NCI-H524 treated with DMSO at 0.1 percent for 48 hours (cell line): ENCODE data around the gene MCFD2.
A peak's percentile ranks its signal among the peaks of the same experiment; 100 is the strongest.
"Not testable (repeated sequence)": the region's sequence is repeated elsewhere in the genome, so short reads cannot be mapped to it uniquely, and the experiment has no call there.

Experiments used
- DNase-seq: peaks from one replicate; lab custom pipeline; 2025; lab: John Stamatoyannopoulos, UW

Gene MCFD2

DNA sequence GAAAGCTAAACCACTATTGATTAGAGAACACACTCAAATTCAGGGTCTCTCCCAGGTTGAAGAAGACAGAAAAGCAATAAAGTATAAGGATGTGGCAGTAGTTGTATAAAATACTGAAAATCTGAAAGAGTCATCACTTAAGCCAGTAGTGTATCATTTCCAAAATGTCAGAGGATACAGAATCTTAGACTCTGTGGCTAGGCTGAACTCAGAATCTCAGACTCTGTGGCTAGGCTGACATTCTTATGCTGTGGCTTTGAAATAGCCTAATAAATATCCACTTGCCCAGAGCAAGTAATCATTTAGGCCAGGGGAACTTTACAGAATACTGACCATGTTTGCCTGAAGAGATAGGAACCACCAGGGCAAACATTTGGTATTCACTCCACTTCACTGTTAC lies 13.1 kb downstream of the MCFD2 start:
- DNase-seq: no peak

GRCh38 chr2:46901611-46902010 lies 14.0 kb downstream of the MCFD2 start:
- no peak for DNase-seq

DNA sequence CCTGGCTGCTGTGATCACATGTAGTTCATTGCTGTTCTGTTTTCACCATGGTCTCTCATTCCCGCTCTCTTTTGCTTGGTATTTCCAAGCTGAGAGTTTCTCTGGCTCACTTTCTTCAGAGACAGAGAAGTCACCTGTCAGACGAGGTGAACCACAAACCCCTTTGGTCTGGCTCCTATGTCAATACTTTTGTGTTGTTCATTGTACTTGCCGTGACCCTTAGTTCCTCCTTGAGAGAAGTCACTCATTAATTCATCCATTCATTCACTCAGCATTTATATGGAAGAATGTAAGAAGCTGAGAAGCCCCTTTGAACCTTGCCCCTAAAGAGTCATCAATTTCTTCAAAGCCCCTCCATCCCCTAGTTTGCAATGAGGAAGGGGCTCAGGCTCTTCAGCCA lies 15.2 kb downstream of the MCFD2 start:
- no peak for DNase-seq

- DNase-seq: no peak
Observed at GRCh38 chr2:46899053-46899452, 16.6 kb downstream of the MCFD2 start.

- DNase-seq: no peak
Observed at GRCh38 chr2:46898024-46898423, 17.6 kb downstream of the MCFD2 start.

DNA sequence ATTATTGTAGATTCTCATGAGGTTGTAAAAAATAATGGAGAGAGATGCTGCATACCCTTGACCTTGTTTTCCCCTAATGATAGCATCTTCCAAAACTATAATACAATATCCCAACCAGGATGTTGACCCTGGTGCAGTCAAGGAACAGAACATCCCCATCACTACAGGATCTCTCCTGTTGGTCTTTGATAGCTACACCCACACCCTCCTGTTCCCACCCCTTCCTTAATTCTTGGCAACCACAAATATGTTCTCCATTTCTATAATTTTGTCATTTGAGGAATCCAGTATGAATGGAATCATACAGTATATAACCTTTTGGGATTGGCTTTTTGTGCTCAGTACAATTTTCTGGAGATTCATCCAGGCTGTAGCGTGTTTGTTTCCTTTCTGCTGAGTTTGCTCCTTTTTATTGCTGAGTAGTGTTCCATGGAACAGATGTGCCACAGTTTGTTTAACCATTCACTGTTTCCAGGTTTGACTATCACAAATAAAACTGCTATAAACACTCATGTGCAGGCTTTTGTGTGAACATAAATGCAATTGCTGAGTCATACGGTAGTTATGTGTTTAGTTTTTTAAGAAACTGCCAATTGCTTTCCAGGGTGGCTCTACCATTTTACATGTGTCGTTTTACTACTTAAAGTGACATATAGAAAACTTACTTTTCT lies 22.2 kb downstream of the MCFD2 start:
- no peak for DNase-seq

- no peak for DNase-seq
Observed at GRCh38 chr2:46891956-46892553, 23.6 kb downstream of the MCFD2 start.

- no peak for DNase-seq
Observed at GRCh38 chr2:46888421-46888952, 27.1 kb downstream of the MCFD2 start.

GRCh38 chr2:46887028-46887885 lies 28.3 kb downstream of the MCFD2 start:
- no peak for DNase-seq

GRCh38 chr2:46886268-46887027 lies 29.2 kb downstream of the MCFD2 start:
- DNase-seq: no peak

- DNase-seq: no peak
Observed at GRCh38 chr2:46885376-46885775, 30.2 kb downstream of the MCFD2 start.

- no peak for DNase-seq
Observed at GRCh38 chr2:46879511-46879910, 36.1 kb downstream of the MCFD2 start.

DNA sequence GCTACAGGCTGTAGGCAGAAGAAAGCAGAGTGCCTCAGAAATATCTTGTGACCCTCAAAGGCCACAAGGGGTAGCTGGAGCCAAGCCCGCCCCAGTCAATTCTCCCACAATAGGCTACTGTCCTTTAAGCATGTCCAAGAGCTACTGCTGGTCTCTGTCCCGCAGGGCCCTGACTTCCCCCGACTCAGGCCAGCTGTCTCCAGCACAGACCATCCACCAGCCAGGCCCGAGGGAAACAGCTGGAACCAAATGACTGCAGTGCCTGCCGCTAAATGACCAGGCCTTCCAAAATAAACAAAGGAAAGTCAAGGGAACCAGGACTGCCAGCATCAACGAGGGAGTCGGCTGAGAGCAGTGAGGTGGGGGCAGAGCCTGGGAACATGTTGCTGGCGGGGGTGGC lies 36.7 kb downstream of the MCFD2 start:
- DNase-seq: no peak

GRCh38 chr2:46878240-46878877 lies 37.2 kb downstream of the MCFD2 start:
- no peak for DNase-seq

GRCh38 chr2:46877619-46878113 lies 37.9 kb downstream of the MCFD2 start:
- no peak for DNase-seq

DNA sequence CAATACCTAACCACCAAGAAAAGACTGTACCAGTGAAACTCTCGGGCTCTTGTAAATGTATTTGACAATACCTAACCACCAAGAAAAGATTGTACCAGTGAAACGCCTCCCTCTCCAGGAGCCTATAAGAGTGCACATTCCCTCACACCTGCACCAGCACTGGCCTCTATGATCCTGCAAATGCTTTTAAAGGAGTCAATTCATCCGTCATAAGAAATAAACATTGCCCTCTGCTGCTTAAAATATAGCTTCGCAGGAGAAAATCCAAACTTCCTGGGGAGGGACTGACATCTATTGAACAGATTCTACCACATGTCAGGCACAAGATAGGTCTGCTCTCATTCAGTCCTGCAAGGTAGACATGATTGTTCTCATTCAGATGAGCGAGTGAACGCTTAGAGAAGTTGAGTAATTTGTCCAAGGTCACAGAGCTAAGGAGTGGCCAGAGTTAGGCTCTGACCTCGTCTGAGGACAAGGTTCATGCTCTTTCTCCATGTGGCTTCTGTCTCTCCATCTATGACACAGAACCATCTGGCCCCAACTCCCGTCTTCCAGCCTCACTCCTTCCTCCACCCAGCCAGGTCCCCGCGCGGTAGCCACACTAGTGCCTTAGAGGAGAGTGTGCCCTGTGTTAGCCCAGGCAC lies 38.7 kb downstream of the MCFD2 start:
- peak; percentile 73 for DNase-seq

- DNase-seq: not testable (repeated sequence)
Observed at GRCh38 chr2:46875962-46876689, 39.5 kb downstream of the MCFD2 start.

GRCh38 chr2:46875226-46875899 lies 40.2 kb downstream of the MCFD2 start:
- DNase-seq: no peak

- DNase-seq: no peak
Observed at GRCh38 chr2:46874236-46874929, 41.2 kb downstream of the MCFD2 start.
